CD4-positive, alpha-beta T cell treated with Interleukin-15 for 4 hours (primary cell): Measurements from ENCODE around the gene GULP1.
"Not testable (repeated sequence)": the region's sequence is repeated elsewhere in the genome, so short reads cannot be mapped to it uniquely, and the experiment has no call there.

ENCODE experiments used
- DNase-seq: peaks from one replicate; pipeline ENCODE4 v3.0.0-alpha.2; 2020; ENCODE audit warnings: low spot score

The GULP1 gene

GRCh38 chr2:188601927-188602326 is 310.3 kb downstream of the GULP1 start:
- DNase-seq: no peak

GRCh38 chr2:188604579-188604978 is 312.9 kb downstream of the GULP1 start:
- no peak for DNase-seq

- DNase-seq: not testable (repeated sequence)
Measured at GRCh38 chr2:188605609-188606584, 314.2 kb downstream of the GULP1 start.

- not testable (repeated sequence) for DNase-seq
Measured at GRCh38 chr2:188606596-188606995, 314.9 kb downstream of the GULP1 start.

- DNase-seq: no peak
Measured at GRCh38 chr2:188607501-188607900, 315.8 kb downstream of the GULP1 start.

- DNase-seq: no peak
Measured at GRCh38 chr2:188609321-188610049, 317.8 kb downstream of the GULP1 start.

- DNase-seq: no peak
Measured at GRCh38 chr2:188610050-188610444, 318.4 kb downstream of the GULP1 start.

- DNase-seq: no peak
Measured at GRCh38 chr2:188610827-188611226, 319.2 kb downstream of the GULP1 start.

GRCh38 chr2:188619146-188619545 is 327.5 kb downstream of the GULP1 start:
- DNase-seq: no peak

- no peak for DNase-seq
Measured at GRCh38 chr2:188620916-188621315, 329.2 kb downstream of the GULP1 start.

GRCh38 chr2:188622601-188623260 is 331.1 kb downstream of the GULP1 start:
- no peak for DNase-seq

GRCh38 chr2:188623995-188624643 is 332.4 kb downstream of the GULP1 start:
- no peak for DNase-seq

- DNase-seq: no peak
Measured at GRCh38 chr2:188627471-188627870, 335.8 kb downstream of the GULP1 start.

GRCh38 chr2:188628989-188629752 is 337.5 kb downstream of the GULP1 start:
- no peak for DNase-seq

- DNase-seq: no peak
Measured at GRCh38 chr2:188629753-188630527, 338.3 kb downstream of the GULP1 start.

GRCh38 chr2:188631037-188631809 is 339.5 kb downstream of the GULP1 start:
- no peak for DNase-seq

- DNase-seq: no peak
Measured at GRCh38 chr2:188634656-188635055, 343.0 kb downstream of the GULP1 start.
